GM21723 (cell line): ENCODE data around the gene TGM5.
"Not testable (repeated sequence)": the region's sequence is repeated elsewhere in the genome, so short reads cannot be mapped to it uniquely, and the experiment has no call there.

Source experiments
- ATAC-seq: cut with Tn5 transposase; IDR thresholded peaks from one replicate; pipeline ENCODE4 v1.9.1; 2021; ENCODE audit warnings: mild to moderate bottlenecking, moderate library complexity; ENCODE audit not compliant: unreplicated experiment

The TGM5 gene

GRCh38 chr15:43218908-43219706, 47.6 kb downstream of the TGM5 start:
- no peak for ATAC-seq

- ATAC-seq = no peak
Measured at GRCh38 chr15:43215961-43216360, 50.8 kb downstream of the TGM5 start.

GRCh38 chr15:43214592-43215295, 52.0 kb downstream of the TGM5 start:
- no peak for ATAC-seq

GRCh38 chr15:43214169-43214568, 52.6 kb downstream of the TGM5 start:
- no peak for ATAC-seq

GRCh38 chr15:43213466-43213865, 53.3 kb downstream of the TGM5 start:
- no peak for ATAC-seq

- ATAC-seq = no peak
Measured at GRCh38 chr15:43212951-43213350, 53.8 kb downstream of the TGM5 start.

GRCh38 chr15:43212299-43212698, 54.4 kb downstream of the TGM5 start:
- ATAC-seq = no peak

- no peak for ATAC-seq
Measured at GRCh38 chr15:43211224-43211735, 55.4 kb downstream of the TGM5 start.

- no peak for ATAC-seq
Measured at GRCh38 chr15:43210807-43211206, 55.9 kb downstream of the TGM5 start.

- no peak for ATAC-seq
Measured at GRCh38 chr15:43210172-43210745, 56.5 kb downstream of the TGM5 start.

GRCh38 chr15:43209059-43209824, 57.5 kb downstream of the TGM5 start:
- ATAC-seq = no peak

GRCh38 chr15:43208052-43209002, 58.4 kb downstream of the TGM5 start:
- no peak for ATAC-seq

GRCh38 chr15:43207024-43207423, 59.7 kb downstream of the TGM5 start:
- no peak for ATAC-seq

GRCh38 chr15:43206054-43206453, 60.7 kb downstream of the TGM5 start:
- ATAC-seq = no peak

GRCh38 chr15:43204016-43204901, 62.5 kb downstream of the TGM5 start:
- no peak for ATAC-seq

- ATAC-seq = no peak
Measured at GRCh38 chr15:43199945-43200488, 66.7 kb downstream of the TGM5 start.

GRCh38 chr15:43198992-43199391, 67.7 kb downstream of the TGM5 start:
- no peak for ATAC-seq

- not testable (repeated sequence) for ATAC-seq
Measured at GRCh38 chr15:43198556-43198955, 68.2 kb downstream of the TGM5 start.

- not testable (repeated sequence) for ATAC-seq
Measured at GRCh38 chr15:43197773-43198172, 69.0 kb downstream of the TGM5 start.
